Measurements from ENCODE around the gene NUP98. TPM values are rescaled to one million over a fixed set of nuclear protein-coding genes. Genes with fewer than 3 reads are reported as not detected.

The NUP98 gene
- total and polyA plus RNA-seq, 2 experiments from 2014 or later: 23.6 to 81.4 TPM

- DNase-seq (ENCODE audit: low spot score): no peak
- Histone ChIP-seq H3K4me3 (no peak overlapping the region), H4K20me1 (ENCODE audit: insufficient read depth, poor library complexity, severe bottlenecking) (peaks cover 42% of the 10 kb centered on the region), H3K27ac (no peak overlapping the region), H3K9me3 (ENCODE audit: low read depth) (no peaks in the 10 kb centered on the region), H3K27me3 (no peaks in the 10 kb centered on the region), H3K79me2 (peaks cover 75% of the 10 kb centered on the region), H3K36me3 (replicated peaks; ENCODE audit: insufficient read depth, low read depth) (peaks cover 3% of the 10 kb centered on the region), H3K4me1 (ENCODE audit: insufficient read depth) (no peaks in the 10 kb centered on the region), H2AFZ (no peak overlapping the region), H3K9me2 (replicated peaks; ENCODE audit: insufficient read depth) (no peaks in the 10 kb centered on the region), H3K4me2 (no peak overlapping the region)
- TF ChIP-seq EZH2 (IDR thresholded peaks at IDR 0.05; ENCODE audit: borderline replicate concordance) (no peak), EZH2phosphoT487 (IDR thresholded peaks at IDR 0.05; ENCODE audit: low read depth, severe bottlenecking, unreplicated experiment) (no peak), CTCF (IDR thresholded peaks at IDR 0.05; ENCODE audit: poor library complexity) (no peak)
- 65% methylated on average over 2 of the region's 2 CpGs for WGBS (ENCODE audit: low lambda C conversion rate, missing lambda C conversion rate)
These were observed 15.9 kb downstream of the NUP98 start for GRCh38 chr11:3781423-3781822.

DNA sequence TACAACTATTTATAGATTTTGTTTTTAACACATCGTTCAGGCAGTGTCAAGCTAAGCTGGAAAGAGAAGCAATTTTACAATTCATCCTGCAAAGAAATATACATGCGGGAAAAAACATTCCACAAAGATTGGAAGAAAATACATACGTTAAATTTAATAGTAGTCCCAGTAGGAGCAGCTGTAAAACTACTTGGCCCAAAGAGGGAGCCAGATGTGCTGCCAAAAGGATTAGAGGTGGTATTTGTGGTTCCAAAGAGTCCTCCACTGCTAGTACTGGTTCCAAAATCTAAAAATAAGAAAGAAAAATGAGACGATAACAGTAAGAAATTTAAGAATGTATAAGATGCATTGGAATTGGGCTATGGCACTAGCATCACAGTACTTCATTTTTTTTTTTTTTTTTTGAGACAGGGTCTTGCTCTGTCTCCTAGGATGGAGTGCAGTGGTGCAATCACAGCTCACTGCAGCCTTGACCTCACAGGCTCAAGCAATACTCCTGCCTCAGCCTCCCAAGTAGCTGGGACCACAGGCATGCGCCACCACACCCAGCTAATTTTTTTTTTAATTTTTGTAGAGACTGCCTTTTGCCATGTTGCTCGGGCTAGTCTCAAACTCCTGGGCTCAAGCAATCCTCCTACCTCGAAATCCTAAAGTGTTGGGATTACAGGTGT is 21.5 kb downstream of the NUP98 start:
- Histone ChIP-seq H3K4me1 (ENCODE audit: insufficient read depth) (no peaks in the 10 kb centered on the region), H3K36me3 (replicated peaks; ENCODE audit: insufficient read depth, low read depth) (peaks cover 3% of the 10 kb centered on the region), H3K79me2 (peaks cover 23% of the 10 kb centered on the region), H3K9me2 (replicated peaks; ENCODE audit: insufficient read depth) (no peaks in the 10 kb centered on the region), H3K4me2 (no peak overlapping the region), H3K27me3 (no peaks in the 10 kb centered on the region), H4K20me1 (ENCODE audit: insufficient read depth, poor library complexity, severe bottlenecking) (peaks cover 6% of the 10 kb centered on the region), H3K9me3 (ENCODE audit: low read depth) (no peaks in the 10 kb centered on the region), H3K27ac (no peak overlapping the region), H2AFZ (no peak overlapping the region), H3K4me3 (no peak overlapping the region)
- WGBS (ENCODE audit: low lambda C conversion rate, missing lambda C conversion rate): 85% methylated on average over 7 of the region's 7 CpGs
- DNase-seq (ENCODE audit: low spot score): no peak
- TF ChIP-seq EZH2 (IDR thresholded peaks at IDR 0.05; ENCODE audit: borderline replicate concordance): no peak
- no peak for TF ChIP-seq CTCF (IDR thresholded peaks at IDR 0.05; ENCODE audit: poor library complexity)
- no peak for TF ChIP-seq EZH2phosphoT487 (IDR thresholded peaks at IDR 0.05; ENCODE audit: low read depth, severe bottlenecking, unreplicated experiment)

DNA sequence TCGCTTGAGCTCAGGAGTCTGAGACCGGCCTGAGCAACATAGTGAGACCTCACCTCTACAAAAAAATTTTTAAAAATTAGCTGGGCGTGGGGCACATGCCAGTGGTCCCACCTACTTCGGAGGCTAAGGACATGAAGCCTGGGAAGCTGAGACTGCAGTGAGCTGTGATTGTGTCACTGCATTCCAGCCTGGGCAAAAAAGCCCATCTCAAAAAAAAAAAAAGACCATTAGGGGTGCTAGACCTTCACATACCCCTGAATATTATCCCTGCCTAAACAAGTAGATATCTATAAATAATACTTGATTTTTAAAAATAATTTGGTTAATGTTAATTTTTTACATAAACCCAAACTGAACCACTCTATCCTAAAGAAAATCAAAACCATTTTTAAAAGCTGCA is 24.2 kb downstream of the NUP98 start:
- WGBS (ENCODE audit: low lambda C conversion rate, missing lambda C conversion rate): 100% methylated on average over 4 of the region's 4 CpGs
- no peak overlapping the region for H3K4me3 ChIP-seq
- H2AFZ ChIP-seq: no peak overlapping the region
- H3K9me3 ChIP-seq (ENCODE audit: low read depth): no peaks in the 10 kb centered on the region
- H3K9me2 ChIP-seq (replicated peaks; ENCODE audit: insufficient read depth): no peaks in the 10 kb centered on the region
- H3K36me3 ChIP-seq (replicated peaks; ENCODE audit: insufficient read depth, low read depth): no peaks in the 10 kb centered on the region
- peaks cover 4% of the 10 kb centered on the region for H3K79me2 ChIP-seq
- DNase-seq (ENCODE audit: low spot score): no peak
- H3K27me3 ChIP-seq: no peaks in the 10 kb centered on the region
- H3K4me2 ChIP-seq: no peak overlapping the region
- H3K27ac ChIP-seq: no peak overlapping the region
- H4K20me1 ChIP-seq (ENCODE audit: insufficient read depth, poor library complexity, severe bottlenecking): peaks cover 4% of the 10 kb centered on the region
- TF ChIP-seq CTCF (IDR thresholded peaks at IDR 0.05; ENCODE audit: poor library complexity): no peak
- TF ChIP-seq EZH2 (IDR thresholded peaks at IDR 0.05; ENCODE audit: borderline replicate concordance): no peak
- TF ChIP-seq EZH2phosphoT487 (IDR thresholded peaks at IDR 0.05; ENCODE audit: low read depth, severe bottlenecking, unreplicated experiment): no peak
- no peaks in the 10 kb centered on the region for H3K4me1 ChIP-seq (ENCODE audit: insufficient read depth)
